Epithelial cell of esophagus (primary cell): ENCODE measurements around the gene PRKD1.
"Not testable (repeated sequence)": the region's sequence is repeated elsewhere in the genome, so short reads cannot be mapped to it uniquely, and the experiment has no call there.

Experiments used
- DNase-seq: peaks from one replicate; pipeline ENCODE4 v3.0.0; 2010; ENCODE audit warnings: low read depth
- H3K4me3 ChIP-seq: 2 replicates; pipeline ENCODE4 v1.5.1; 2011; ENCODE audit warnings: mild to moderate bottlenecking, low read length, control low read depth
- TF ChIP-seq, protein P1 (sequence below): IDR thresholded peaks from 2 replicates; pipeline ENCODE4 v1.5.1; 2011; ENCODE audit warnings: low read depth, mild to moderate bottlenecking, low read length, control low read depth, inconsistent platforms; ENCODE audit not compliant: insufficient read depth; ENCODE audit errors: missing control alignments

The PRKD1 gene

GRCh38 chr14:29705801-29706200, 221.8 kb downstream of the PRKD1 start:
- TF ChIP-seq, protein P1, sequence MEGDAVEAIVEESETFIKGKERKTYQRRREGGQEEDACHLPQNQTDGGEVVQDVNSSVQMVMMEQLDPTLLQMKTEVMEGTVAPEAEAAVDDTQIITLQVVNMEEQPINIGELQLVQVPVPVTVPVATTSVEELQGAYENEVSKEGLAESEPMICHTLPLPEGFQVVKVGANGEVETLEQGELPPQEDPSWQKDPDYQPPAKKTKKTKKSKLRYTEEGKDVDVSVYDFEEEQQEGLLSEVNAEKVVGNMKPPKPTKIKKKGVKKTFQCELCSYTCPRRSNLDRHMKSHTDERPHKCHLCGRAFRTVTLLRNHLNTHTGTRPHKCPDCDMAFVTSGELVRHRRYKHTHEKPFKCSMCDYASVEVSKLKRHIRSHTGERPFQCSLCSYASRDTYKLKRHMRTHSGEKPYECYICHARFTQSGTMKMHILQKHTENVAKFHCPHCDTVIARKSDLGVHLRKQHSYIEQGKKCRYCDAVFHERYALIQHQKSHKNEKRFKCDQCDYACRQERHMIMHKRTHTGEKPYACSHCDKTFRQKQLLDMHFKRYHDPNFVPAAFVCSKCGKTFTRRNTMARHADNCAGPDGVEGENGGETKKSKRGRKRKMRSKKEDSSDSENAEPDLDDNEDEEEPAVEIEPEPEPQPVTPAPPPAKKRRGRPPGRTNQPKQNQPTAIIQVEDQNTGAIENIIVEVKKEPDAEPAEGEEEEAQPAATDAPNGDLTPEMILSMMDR = no peak
- no peak for DNase-seq
- H3K4me3 ChIP-seq = no peak overlapping the region

DNA sequence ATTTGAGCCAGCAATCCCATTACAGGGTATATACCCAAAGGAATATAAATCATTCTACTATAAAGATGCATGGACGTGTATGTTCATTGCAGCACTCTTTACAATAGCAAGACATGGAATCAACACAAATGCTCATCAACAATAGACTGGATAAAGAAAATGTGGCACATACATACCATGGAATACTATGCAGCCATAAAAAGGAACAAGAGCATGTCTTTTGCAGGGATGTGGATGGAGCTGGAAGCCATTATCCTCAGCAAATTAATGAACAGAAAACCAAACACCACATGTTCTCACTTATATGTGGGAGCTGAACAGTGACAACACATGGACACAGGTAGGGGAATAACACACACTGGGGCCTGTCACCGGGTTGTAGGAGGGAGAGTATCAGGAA, 238.1 kb downstream of the PRKD1 start:
- DNase-seq = not testable (repeated sequence)

DNA sequence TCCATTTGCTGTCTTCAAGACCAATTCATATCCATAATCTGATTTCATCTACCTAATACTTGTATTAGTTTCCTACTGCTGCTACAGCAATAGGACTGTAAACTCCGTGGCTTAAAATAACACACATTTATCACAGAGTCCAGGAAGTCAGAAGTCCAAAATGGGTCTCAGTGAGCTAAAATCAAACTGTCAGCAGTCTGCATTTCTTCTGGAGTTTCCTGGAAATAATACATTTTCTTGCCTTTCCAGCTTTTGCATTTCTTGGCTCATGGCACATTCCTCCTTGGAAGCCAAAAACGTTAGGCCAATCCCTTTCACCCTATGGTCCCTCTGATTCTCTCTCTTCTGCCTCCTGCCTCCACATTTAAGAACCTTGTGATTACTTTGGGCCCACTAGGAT, 239.8 kb downstream of the PRKD1 start:
- H3K4me3 ChIP-seq = no peak overlapping the region
- TF ChIP-seq, protein P1 = no peak
- DNase-seq = no peak

More for the DNA sequence above, 238.1 kb downstream of the PRKD1 start:
- H3K4me3 ChIP-seq = not testable (repeated sequence)

DNA sequence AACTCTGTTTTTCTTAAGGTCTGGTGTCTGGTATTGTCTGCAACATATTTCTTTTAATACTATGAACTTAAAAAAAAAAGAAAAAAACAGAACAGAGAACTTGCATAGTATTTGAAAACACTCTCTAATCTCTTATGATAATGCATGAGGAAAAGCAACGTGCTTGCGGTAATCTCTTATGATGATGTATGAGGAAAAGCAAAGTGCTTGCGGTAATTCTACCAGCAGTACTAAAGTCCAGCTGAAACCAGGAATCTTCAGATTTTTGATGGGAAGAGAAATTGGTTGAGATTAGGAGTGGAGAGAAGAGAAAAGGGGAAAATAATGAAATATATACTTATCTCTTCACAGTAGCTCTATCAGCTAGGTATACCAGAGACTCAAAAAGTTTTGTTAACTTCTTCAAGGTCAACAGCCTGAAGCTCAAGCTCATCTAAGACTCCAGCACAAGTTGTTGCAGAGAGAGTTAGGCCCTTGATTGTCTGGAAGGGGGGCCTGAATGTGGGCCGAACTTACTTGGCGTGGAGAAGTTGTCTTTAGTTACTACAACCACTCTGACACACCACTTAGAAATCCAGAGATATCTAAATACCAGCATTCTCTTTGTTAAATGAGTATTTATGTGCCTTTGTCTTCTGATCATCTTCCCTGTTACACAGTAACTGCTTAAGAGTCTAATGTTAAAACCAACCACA, 240.4 kb downstream of the PRKD1 start:
- no peak overlapping the region for H3K4me3 ChIP-seq
- no peak for DNase-seq
- TF ChIP-seq, protein P1 = no peak

- H3K4me3 ChIP-seq = no peak overlapping the region
- TF ChIP-seq, protein P1 = no peak
- DNase-seq = no peak
Observed at GRCh38 chr14:29684926-29685325, 242.7 kb downstream of the PRKD1 start.

DNA sequence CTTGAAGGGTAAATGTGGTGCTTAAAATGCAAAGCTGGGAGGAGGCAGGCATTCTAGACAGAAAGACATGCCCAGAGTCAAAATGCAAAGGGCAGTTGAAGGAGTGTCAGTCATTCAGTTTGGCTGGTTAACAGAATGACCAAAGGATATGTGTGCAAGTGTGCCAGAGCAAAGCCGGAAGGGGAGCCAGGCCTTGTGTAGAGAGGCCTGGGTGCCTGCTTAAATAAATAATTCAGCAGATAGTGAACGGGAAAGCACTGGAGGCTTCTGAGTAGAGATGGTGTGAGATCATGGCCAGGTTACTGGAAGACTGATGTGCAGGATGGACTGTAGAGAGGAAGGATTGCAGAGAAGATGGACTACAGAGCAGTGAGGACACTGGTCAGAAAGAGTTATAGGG, 244.9 kb downstream of the PRKD1 start:
- H3K4me3 ChIP-seq = no peak overlapping the region
- TF ChIP-seq, protein P1 = no peak
- no peak for DNase-seq

DNA sequence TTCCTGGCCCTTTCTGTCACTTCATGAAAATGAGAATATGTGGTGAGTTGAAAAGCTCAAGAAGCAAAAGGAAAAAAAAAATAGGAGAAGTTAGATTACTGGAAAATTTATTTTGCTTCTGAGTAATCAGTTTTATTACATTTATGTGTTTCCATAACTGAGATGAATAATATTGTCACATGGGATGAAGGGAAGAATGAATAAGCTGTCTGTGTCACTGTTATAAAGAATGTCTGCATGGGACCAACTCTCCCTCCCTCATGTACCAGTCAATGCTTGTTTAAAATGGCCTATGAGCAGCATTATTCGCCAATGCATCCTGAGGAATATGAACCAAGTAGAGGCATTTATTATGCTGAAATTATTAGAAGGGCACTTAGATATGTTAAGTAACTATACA, 246.3 kb downstream of the PRKD1 start:
- TF ChIP-seq, protein P1 = no peak
- no peak for DNase-seq
- H3K4me3 ChIP-seq = no peak overlapping the region
